NCI-H2196 treated with DMSO at 0.1 percent for 48 hours (cell line): Measurements from ENCODE around the gene RGS11.
"Not testable (repeated sequence)": the region's sequence is repeated elsewhere in the genome, so short reads cannot be mapped to it uniquely, and the experiment has no call there.

Experiments used
- DNase-seq: peaks from one replicate; lab custom pipeline; 2025; ENCODE audit not compliant: unreplicated experiment; lab: John Stamatoyannopoulos, UW

Gene RGS11

GRCh38 chr16:280991-281659, 5.4 kb upstream of the RGS11 start:
- DNase-seq, result no peak

DNA sequence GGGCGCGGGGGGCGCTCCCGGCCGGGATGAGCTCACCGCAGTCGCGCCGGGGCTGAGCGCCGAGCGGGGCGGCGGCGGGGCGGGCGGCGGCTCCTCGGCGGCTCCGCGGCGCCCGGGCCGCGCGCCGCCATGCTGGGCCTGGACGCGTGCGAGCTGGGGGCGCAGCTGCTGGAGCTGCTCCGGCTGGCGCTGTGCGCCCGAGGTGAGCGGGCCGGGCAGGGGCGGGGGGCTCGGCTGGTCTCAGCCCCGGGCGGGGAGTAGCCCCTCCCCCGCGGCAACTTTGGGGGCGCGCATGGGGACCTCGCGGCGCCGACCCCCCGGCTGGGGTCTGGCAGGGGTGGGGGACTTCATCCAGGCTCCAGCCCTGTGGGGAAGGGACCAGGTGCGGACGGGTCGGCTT, 4.8 kb upstream of the RGS11 start, which contains the start of gene ARHGDIG:
TSS of gene ARHGDIG (plus strand) at position 40 of the 400 bp plus-strand sequence. CDS start at position 130, 90 bp downstream.
- no peak for DNase-seq

- no peak for DNase-seq
Measured at GRCh38 chr16:280005-280460, 4.3 kb upstream of the RGS11 start.

DNA sequence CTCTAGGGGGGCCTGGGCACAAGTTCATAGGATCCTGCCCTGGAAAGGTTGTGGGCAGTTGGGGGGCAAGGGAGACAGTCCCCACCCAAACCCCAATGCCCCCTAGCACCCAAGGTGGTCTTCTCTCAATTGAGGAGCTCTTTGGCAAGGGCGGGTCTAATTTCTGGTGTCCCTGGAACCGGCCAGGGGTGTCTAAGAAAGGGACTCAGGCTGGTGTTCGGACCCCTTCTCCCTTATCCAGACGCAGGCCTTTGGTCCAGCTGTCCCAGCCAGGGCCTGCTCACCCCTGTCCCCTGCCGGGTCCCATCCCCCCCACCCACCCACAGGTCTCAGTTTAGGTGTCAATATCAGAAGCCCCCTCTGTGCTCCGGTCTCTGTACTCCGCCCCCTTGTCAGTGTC, 3.8 kb upstream of the RGS11 start:
- no peak for DNase-seq

DNA sequence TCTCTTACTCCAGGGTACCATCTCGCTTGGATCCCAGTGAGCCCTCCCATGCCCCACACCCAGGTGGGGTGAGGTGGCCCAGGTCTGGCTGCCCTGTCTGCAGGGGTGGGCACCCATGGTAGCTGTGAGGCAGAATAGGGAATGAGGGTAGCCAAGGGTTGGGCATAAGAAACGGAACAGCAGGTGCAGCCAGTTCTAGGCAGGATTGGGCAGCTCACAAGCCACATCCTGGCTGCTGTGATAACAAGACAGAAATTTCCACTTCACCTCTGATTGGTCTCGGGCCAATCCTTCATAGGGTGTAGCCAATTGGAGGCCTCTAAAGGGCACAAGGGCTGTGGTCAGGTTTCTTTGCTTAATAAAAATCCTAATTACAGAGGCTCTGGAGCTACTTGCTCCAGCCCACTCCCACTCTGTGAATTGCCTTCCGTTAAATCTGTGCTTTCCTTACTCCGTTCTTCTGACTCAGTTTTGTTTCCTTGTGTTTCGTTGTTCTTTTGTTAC, 3.2 kb upstream of the RGS11 start:
- peak; percentile 90 for DNase-seq

GRCh38 chr16:276426-277077, 808 bp upstream of the RGS11 start:
- no peak for DNase-seq

DNA sequence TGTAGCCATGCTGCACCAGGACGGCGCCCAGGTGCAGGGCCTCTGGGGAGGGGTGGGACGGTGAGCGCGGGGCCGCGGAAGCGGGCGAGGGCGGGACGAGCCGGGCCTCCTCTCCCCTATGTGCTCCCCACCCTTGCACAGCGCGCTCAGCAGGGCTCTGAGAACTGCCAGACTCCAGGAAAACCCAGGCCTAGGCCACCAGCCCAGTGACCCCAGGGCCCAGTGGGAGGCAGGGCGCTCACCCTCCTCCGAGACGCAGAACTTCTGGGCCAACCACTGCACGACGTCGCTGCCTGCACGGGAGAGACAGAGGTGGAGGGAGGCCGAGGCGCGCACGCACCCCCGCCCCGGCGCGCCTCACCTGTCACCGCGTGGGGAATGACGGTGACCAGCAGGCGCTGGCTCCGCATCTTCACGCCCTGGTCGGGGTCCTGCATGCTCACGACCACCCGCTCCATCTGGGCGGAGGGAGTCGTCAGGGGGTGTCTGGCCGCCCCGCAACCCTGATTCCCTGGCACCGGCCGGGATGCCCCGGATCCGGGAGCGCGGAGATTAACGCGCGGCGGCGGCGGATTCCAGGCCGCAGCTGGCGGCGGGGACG, 603 bp downstream of the RGS11 start:
- no peak for DNase-seq

- DNase-seq, result no peak
Measured at GRCh38 chr16:273547-274421, 2.0 kb downstream of the RGS11 start.

- DNase-seq, result no peak
Measured at GRCh38 chr16:272633-273546, 2.9 kb downstream of the RGS11 start.

GRCh38 chr16:270381-271255, 5.1 kb downstream of the RGS11 start:
- no peak for DNase-seq

DNA sequence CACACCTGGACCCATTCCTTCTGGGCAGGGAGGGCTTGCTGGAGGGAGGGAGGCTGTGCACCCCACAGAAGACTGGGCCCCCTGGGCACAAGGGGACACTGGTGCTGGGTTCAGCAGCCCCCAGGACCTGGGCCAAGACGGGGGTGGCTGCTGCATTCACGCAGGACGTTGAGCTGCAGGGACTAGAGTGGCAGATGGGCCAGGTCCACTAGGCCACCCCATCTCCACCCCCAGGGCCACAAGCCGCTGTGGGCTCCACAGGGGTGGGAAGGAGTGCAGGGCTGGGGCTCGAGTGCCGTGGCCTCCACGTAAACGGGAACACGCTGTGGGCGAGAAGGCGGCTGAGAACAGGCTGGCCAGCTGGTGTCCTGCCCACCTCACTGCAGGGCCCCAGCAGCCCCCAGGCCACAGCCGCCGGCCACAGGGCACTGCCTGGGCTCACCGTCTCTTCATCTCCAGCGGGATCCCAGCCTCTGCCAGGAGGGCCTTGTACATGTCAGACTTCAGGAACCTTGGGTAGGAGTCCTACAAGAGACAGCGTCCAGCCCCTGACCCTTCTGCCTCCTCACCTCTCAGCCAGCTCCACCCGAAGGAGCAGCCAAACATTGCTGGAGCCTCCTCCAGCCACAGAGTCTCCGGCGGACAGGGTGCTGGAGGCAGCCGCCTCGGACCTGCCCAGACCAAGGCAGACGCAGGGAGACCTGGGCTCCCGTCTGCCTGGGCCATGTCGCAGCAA, 6.5 kb downstream of the RGS11 start:
- no peak for DNase-seq

GRCh38 chr16:268141-269053, 7.3 kb downstream of the RGS11 start:
- no peak for DNase-seq

GRCh38 chr16:267562-267961, 8.2 kb downstream of the RGS11 start:
- DNase-seq, result not testable (repeated sequence)

DNA sequence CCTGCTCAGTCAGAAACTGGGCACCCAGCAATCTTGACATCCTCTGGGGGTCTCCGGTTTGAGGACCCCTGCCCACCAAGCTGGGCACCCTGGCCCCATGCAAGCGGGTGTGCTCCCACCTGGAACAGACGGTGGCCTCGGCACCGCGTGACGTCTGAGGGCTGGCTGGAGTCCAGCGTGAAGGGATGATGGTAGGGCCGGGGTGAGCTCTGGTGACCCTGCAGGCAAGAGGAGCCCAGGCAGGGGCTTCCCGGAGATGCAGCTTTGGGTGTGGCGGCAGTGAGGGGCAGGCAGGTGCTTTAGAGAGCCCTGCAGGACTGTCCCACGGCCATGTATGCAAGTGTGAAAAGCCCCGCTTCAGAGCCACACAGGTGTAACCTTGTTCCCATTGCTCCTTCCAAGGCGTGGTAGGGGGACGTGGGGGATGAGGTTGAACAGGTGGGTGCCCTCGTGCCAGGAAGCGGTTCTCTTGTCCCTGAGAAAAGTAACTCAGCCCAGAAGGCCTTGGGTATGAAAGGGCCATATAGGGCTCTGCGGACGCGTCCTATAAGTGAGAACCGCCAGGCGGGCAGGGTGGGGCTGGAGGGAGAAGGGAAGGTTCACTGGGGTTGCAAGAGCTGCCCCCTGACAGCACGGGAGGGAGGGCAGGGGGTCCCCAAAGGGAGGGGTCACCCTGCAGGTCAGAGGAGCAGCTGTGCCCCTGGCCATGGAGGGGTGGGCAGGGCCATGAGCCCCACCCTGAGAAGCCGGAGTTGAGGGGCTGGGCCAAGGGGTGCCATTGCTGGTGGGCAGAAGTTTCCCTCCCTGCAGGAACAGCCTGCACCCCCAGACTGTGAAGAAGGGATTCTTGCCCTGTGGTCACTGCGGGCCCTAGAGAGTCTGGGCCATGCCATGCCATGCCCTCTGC, 9.2 kb downstream of the RGS11 start:
- DNase-seq, result no peak

GRCh38 chr16:265711-266110, 10.0 kb downstream of the RGS11 start:
- DNase-seq, result no peak

DNA sequence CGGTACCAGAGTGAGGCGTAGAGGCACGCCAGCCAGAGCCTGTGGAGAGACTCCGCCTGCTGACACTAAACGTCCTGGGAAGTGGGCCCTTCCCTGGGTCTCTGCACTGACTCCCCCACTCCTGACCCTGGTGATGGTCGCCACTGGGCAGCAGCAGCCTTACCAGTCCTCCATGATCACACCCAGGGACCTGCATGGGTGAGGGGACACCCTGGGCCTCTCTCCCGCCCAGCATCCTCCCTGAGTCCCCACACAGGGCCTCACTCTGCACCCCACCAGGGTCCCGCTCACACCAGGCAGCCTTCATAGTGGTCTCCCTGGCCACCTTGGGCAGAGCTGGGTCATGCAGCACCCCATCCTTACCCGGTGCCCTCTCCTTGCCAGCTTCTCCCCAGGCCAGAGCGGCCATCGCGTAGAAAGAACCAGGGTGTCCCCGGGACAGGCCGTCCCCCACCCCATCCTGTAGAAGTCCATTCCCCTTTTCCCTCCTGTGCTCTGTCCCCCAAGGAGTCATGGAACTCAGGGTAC, 10.7 kb downstream of the RGS11 start:
- DNase-seq, result no peak
